ENCODE measurements around the gene ACR.

Gene ACR

DNA sequence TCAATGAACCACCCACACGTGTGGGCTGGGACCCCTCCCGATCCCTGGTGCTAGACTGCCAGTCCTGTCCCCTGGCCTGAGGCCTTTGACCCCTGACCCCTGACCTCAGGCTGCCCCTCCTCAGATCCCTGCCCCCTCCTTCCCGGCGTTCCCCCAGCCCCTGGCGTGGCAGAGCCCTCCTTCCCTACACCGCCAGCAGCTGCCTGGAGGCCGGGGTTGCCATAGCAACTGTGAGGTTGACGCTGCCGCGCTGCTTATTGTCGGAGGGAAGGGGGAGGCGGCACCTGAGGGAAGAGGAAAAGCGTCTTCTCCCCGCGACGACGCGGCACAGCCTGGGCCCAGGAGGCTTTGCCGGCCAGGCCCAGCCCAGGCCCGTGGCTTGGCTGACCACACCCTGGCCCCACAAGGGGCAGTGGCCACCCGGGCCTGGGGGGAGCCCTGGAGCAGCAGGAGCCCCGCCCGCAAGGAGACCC lies 32.7 kb upstream of the ACR start:
- Histone ChIP-seq H3K9ac (ENCODE audit: low read depth, low read length) (no peak overlapping the region), H3K4me3 (ENCODE audit: low read depth, low read length) (peak overlapping the region; percentile 8)

DNA sequence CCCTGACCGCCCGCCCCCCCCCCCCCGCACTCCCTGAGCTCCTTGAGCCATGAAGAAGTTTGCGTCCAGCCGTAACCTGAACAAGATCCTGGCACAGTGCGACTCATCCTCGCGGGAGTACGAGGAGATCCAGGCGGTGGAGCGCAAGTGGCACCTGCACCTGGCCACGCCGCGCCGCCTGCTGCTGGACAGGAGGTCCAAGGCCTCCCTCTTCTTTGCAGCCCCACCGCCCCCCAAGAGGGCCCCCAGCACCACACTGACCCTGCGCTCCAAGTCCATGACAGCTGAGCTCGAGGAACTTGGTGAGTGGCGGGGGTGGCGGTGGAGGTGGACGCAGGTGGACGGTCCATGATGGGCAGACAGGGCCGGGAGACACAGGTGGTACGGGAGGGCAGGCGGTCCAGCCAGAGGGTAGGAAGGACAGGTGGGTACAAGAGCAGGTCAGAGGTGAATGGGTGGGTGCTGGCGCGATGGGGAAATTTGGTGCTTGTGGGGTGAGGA lies 32.1 kb upstream of the ACR start:
- H3K4me3 ChIP-seq (ENCODE audit: low read depth, low read length) = no peak overlapping the region
- H3K27me3 ChIP-seq (ENCODE audit: control insufficient read depth, insufficient read depth, low read length) = no peaks in the 10 kb centered on the region
- no peaks in the 10 kb centered on the region for H3K4me1 ChIP-seq (ENCODE audit: control insufficient read depth, insufficient read depth, low read length)
- H3K36me3 ChIP-seq (ENCODE audit: control insufficient read depth, insufficient read depth, low read length) = peaks cover 2% of the 10 kb centered on the region
- no peak overlapping the region for H3K9ac ChIP-seq (ENCODE audit: low read depth, low read length)
- H3K9me3 ChIP-seq (ENCODE audit: control insufficient read depth, insufficient read depth, low read length) = no peaks in the 10 kb centered on the region

More for the DNA sequence above, 32.7 kb upstream of the ACR start:
- H3K36me3 ChIP-seq (ENCODE audit: control insufficient read depth, insufficient read depth, low read length) = peaks cover 2% of the 10 kb centered on the region
- no peaks in the 10 kb centered on the region for H3K9me3 ChIP-seq (ENCODE audit: control insufficient read depth, insufficient read depth, low read length)
- no peaks in the 10 kb centered on the region for H3K27me3 ChIP-seq (ENCODE audit: control insufficient read depth, insufficient read depth, low read length)
- no peaks in the 10 kb centered on the region for H3K4me1 ChIP-seq (ENCODE audit: control insufficient read depth, insufficient read depth, low read length)

DNA sequence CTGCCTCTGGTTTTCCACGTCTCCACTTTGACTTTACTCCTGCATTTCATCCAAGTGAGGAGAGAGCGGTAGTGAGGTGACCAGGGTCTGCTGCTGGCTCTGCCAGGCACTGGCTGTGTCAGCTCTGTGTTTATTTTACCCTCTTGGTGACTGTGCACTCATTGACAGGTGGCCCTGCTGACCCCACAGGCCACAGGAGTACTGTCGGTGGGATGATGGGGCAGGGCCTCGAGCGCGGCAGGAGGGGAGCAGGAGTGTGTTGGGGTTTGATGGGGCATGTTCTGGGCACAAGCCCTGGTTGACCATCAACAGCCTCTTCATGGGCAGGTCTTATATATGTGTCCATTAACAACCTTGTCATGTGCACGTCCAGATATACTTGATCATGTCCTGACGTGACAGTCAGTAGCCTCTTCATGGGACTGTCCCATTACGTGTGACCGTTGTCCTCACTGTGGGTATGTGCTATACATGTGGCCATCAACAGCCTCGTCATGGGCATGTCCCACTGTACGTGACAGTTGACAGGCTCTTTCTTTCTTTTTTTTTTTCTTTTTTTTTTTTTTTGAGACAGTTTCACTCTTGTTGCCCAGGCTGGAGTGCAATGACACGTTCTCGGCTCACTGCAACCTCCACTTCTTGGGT lies 31.4 kb upstream of the ACR start:
- H3K4me1 ChIP-seq (ENCODE audit: control insufficient read depth, insufficient read depth, low read length) = no peaks in the 10 kb centered on the region
- H3K27me3 ChIP-seq (ENCODE audit: control insufficient read depth, insufficient read depth, low read length) = no peaks in the 10 kb centered on the region
- H3K9me3 ChIP-seq (ENCODE audit: control insufficient read depth, insufficient read depth, low read length) = no peaks in the 10 kb centered on the region
- no peak overlapping the region for H3K4me3 ChIP-seq (ENCODE audit: low read depth, low read length)
- peaks cover 2% of the 10 kb centered on the region for H3K36me3 ChIP-seq (ENCODE audit: control insufficient read depth, insufficient read depth, low read length)
- no peak overlapping the region for H3K9ac ChIP-seq (ENCODE audit: low read depth, low read length)

DNA sequence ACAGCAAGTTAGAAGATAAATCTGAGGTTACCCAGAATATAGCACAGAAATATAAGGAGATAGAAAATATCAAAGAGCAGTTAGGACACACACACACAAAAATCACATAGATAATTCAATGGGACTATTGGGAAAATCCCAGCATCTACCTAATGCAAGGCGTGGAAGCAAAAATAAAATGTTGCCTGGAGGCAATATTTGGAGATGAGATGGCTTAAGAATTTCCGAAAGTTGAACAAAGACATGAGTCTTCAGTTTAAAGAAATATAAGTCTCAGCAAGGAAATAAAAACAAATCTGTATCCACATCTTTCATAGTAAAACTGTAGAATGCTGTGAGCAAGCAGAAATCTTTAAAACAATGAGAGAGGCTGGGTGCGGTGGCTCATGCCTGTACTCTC lies 29.5 kb upstream of the ACR start:
- no peaks in the 10 kb centered on the region for H3K4me1 ChIP-seq (ENCODE audit: control insufficient read depth, insufficient read depth, low read length)
- H3K9me3 ChIP-seq (ENCODE audit: control insufficient read depth, insufficient read depth, low read length) = no peaks in the 10 kb centered on the region
- H3K36me3 ChIP-seq (ENCODE audit: control insufficient read depth, insufficient read depth, low read length) = no peaks in the 10 kb centered on the region
- H3K4me3 ChIP-seq (ENCODE audit: low read depth, low read length) = no peak overlapping the region
- no peak overlapping the region for H3K9ac ChIP-seq (ENCODE audit: low read depth, low read length)
- no peaks in the 10 kb centered on the region for H3K27me3 ChIP-seq (ENCODE audit: control insufficient read depth, insufficient read depth, low read length)

DNA sequence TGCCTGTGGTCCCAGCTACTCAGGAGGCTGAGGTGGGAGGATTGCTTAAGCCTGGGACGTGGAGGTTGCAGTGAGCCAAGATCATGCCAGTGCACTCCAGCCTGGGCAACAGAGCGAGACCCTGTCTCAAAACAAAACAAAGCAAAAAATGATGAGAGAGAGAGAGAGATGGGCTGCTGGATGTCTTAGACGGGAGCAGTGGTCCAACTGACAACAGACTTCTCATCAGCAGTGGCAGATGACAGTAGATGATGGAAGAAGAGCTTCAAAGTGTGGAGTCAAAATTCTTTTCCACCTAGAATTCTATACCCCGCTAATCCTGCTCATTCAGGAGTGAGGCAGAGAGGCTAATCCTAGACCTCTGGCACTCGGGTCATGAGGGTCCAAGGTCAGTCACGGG lies 29.0 kb upstream of the ACR start:
- H3K36me3 ChIP-seq (ENCODE audit: control insufficient read depth, insufficient read depth, low read length) = no peaks in the 10 kb centered on the region
- H3K27me3 ChIP-seq (ENCODE audit: control insufficient read depth, insufficient read depth, low read length) = no peaks in the 10 kb centered on the region
- H3K4me1 ChIP-seq (ENCODE audit: control insufficient read depth, insufficient read depth, low read length) = no peaks in the 10 kb centered on the region
- H3K4me3 ChIP-seq (ENCODE audit: low read depth, low read length) = no peak overlapping the region
- no peaks in the 10 kb centered on the region for H3K9me3 ChIP-seq (ENCODE audit: control insufficient read depth, insufficient read depth, low read length)
- H3K9ac ChIP-seq (ENCODE audit: low read depth, low read length) = no peak overlapping the region

DNA sequence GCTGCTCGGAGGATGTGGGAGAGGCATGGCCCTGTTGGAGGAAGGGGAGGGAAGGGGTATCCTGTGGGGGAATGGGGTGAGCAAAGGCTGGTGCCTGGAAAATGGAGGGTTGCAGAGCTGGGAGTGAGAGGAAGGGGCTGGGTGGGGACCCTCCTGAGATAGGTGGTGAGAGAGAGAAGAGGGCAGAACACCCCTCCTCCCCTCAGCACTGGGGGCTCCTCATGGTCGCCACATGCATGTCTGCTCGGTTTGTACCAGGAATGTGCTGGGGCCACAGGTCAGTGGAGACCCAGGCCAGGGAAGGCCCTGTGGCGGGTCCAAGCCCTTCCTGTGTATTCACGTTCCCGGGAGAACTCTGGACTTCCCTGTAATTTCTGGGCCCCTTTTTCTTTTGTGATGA lies 27.8 kb upstream of the ACR start:
- Histone ChIP-seq H3K4me3 (ENCODE audit: low read depth, low read length) (no peak overlapping the region), H3K36me3 (ENCODE audit: control insufficient read depth, insufficient read depth, low read length) (no peaks in the 10 kb centered on the region), H3K27me3 (ENCODE audit: control insufficient read depth, insufficient read depth, low read length) (no peaks in the 10 kb centered on the region), H3K9ac (ENCODE audit: low read depth, low read length) (no peak overlapping the region), H3K9me3 (ENCODE audit: control insufficient read depth, insufficient read depth, low read length) (no peaks in the 10 kb centered on the region), H3K4me1 (ENCODE audit: control insufficient read depth, insufficient read depth, low read length) (no peaks in the 10 kb centered on the region)

DNA sequence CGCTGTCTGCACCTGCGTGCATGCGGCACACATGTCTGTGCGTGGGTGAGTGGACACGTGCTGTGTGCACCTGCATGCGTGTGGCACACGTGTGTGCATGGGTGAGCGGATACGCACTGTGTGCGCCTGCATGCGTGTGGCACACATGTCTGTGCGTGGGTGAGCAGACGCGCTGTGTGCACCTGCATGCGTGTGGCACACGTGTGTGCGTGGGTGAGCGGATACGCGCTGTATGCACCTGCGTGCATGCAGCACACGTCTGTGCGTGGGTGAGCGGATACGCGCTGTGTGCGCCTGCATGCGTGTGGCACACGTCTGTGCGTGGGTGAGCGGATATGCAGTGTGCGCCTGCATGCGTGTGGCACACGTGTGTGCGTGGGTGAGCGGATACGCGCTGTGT lies 27.1 kb upstream of the ACR start:
- H3K9ac ChIP-seq (ENCODE audit: low read depth, low read length) = no peak overlapping the region

DNA sequence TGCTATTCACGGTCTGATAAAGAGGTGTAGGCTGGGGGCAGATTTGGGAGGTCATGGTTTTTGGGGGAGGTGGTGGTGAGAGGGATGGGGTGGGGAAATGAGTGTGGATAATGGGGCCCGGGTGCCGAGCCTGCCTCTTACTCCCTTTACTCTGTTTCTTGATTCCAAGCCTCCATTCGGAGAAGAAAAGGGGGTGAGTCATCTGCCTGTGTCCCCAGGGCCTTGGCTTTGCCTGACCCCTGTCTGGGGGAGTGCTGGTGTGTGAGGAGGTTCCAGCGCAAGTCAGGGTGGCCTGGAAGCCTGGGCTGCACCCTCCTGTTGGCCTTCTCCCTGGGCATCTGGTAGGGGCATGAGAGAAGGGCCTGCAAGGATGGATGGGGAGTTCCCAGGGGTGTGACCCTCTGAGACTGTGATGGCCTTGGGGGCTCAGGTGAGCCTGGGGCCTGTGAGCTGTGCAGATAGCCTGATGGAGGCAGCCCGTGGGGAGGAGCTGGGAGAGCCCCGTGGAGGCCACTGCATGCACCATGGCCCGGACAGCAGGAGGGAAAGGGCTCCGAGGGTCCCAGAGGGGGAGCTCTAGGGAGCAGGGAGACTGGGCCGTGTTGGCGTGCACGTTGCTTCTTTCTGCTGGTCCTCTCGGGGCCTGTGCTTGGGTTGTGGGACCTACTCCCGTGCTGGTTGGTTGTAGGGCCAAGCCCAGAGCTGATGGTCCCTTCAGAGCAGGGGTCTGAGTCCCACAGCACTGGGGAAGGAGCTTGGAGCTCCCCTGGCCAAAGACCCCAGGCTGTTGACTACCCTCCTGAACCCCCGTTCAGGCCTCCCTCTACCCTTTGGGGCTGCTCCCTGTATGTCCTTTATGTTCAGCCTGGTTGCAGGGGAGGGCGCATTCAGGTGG lies 26.3 kb upstream of the ACR start:
- Histone ChIP-seq H3K27me3 (ENCODE audit: control insufficient read depth, insufficient read depth, low read length) (no peaks in the 10 kb centered on the region), H3K9ac (ENCODE audit: low read depth, low read length) (no peak overlapping the region), H3K4me3 (ENCODE audit: low read depth, low read length) (no peak overlapping the region), H3K9me3 (ENCODE audit: control insufficient read depth, insufficient read depth, low read length) (no peaks in the 10 kb centered on the region), H3K36me3 (ENCODE audit: control insufficient read depth, insufficient read depth, low read length) (no peaks in the 10 kb centered on the region), H3K4me1 (ENCODE audit: control insufficient read depth, insufficient read depth, low read length) (no peaks in the 10 kb centered on the region)

More for the DNA sequence above, 27.1 kb upstream of the ACR start:
- no peak overlapping the region for H3K4me3 ChIP-seq (ENCODE audit: low read depth, low read length)
- no peaks in the 10 kb centered on the region for H3K36me3 ChIP-seq (ENCODE audit: control insufficient read depth, insufficient read depth, low read length)
- no peaks in the 10 kb centered on the region for H3K4me1 ChIP-seq (ENCODE audit: control insufficient read depth, insufficient read depth, low read length)
- no peaks in the 10 kb centered on the region for H3K9me3 ChIP-seq (ENCODE audit: control insufficient read depth, insufficient read depth, low read length)
- H3K27me3 ChIP-seq (ENCODE audit: control insufficient read depth, insufficient read depth, low read length) = no peaks in the 10 kb centered on the region

DNA sequence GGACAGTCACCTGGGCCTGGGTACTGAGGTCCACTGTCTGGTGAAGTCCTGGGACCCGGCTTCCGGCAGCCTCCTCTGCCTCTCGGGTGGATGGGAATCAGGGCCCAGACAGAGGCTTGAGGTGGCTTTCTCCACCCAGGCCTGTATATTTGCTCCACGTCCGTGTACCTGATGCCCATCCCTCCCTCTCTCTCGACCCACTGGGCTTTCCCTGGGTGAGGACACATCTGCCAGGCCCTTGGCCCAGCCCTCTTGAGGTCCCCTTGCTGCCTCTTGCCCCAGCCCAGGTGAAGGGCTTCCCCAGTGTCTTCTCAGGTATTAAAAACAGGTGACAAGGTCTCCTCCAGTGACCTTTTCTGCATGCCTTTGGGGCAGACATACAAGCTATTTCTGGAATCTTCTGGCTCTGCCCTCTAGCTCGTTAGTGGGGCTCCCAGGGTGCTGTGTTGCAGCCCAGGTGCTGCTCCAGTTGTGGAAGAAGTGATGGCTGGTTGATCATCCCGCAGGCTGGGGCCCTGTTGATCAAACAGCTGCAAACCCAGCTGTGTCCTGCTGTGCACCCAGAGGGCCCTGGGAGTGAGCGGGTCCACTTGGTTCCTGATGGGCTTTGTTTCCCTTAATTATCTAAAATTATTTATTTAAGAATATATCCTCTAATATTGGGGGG lies 25.5 kb upstream of the ACR start:
- no peaks in the 10 kb centered on the region for H3K36me3 ChIP-seq (ENCODE audit: control insufficient read depth, insufficient read depth, low read length)
- H3K9ac ChIP-seq (ENCODE audit: low read depth, low read length) = no peak overlapping the region
- H3K27me3 ChIP-seq (ENCODE audit: control insufficient read depth, insufficient read depth, low read length) = peaks cover 3% of the 10 kb centered on the region

DNA sequence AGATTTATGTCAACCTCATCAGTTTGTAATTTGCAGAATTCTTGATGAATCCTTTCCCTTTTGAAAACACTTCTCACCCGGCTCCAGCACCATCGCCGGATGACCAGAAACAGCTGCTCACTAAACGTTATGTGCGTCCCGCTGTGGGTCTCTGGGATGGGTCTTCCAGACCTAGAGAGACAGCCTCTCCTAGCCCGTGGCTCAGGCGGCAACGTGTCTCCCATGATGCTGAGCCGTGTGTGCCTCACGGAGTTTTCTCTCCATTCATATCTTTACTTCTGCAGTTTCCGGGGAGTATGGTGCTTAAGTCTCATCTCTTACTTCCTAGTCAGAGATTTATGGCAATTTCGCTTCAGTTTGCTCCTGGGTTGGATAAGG lies 25.0 kb upstream of the ACR start:
- Histone ChIP-seq H3K4me3 (ENCODE audit: low read depth, low read length) (no peak overlapping the region), H3K27me3 (ENCODE audit: control insufficient read depth, insufficient read depth, low read length) (peaks cover 7% of the 10 kb centered on the region), H3K9ac (ENCODE audit: low read depth, low read length) (no peak overlapping the region), H3K9me3 (ENCODE audit: control insufficient read depth, insufficient read depth, low read length) (no peaks in the 10 kb centered on the region), H3K36me3 (ENCODE audit: control insufficient read depth, insufficient read depth, low read length) (no peaks in the 10 kb centered on the region), H3K4me1 (ENCODE audit: control insufficient read depth, insufficient read depth, low read length) (no peaks in the 10 kb centered on the region)

More for the DNA sequence above, 25.5 kb upstream of the ACR start:
- H3K4me3 ChIP-seq (ENCODE audit: low read depth, low read length) = no peak overlapping the region
- H3K4me1 ChIP-seq (ENCODE audit: control insufficient read depth, insufficient read depth, low read length) = no peaks in the 10 kb centered on the region
- H3K9me3 ChIP-seq (ENCODE audit: control insufficient read depth, insufficient read depth, low read length) = no peaks in the 10 kb centered on the region

DNA sequence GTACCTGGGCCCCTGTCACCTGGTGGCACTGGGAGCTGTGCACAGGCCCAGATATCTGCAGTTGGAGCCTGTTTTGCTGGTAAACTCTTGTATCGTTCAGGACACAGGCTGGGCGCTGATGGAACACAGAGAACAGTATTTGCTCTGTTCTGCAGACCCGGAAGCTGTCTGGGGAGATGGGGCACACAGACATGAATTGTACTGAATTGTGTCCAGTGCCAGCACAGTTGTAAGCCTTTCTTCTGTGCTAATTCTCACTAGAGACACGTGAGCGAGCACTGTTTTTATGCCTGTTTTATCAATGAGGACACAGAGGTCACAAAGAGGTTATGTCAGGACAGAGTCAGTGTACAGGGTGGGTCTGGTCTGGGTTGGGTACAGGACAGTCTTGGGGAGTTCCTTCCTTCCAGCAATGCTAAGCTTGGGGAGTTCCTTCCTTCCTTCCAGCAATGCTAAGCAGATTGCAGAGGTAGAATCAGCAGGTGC lies 24.4 kb upstream of the ACR start:
- Histone ChIP-seq H3K9ac (ENCODE audit: low read depth, low read length) (no peak overlapping the region), H3K4me1 (ENCODE audit: control insufficient read depth, insufficient read depth, low read length) (no peaks in the 10 kb centered on the region), H3K9me3 (ENCODE audit: control insufficient read depth, insufficient read depth, low read length) (no peaks in the 10 kb centered on the region), H3K4me3 (ENCODE audit: low read depth, low read length) (no peak overlapping the region), H3K36me3 (ENCODE audit: control insufficient read depth, insufficient read depth, low read length) (no peaks in the 10 kb centered on the region), H3K27me3 (ENCODE audit: control insufficient read depth, insufficient read depth, low read length) (peaks cover 13% of the 10 kb centered on the region)

All from iPS-15b (cell line).